ENCODE measurements around the gene CDH20.

- TF ChIP-seq PATZ1 (tag by site-specific recombination; IDR thresholded peaks at IDR 0.05) (no peak), CTCF (tag by site-specific recombination; IDR thresholded peaks at IDR 0.05) (no peak), AEBP2 (tag by site-specific recombination; IDR thresholded peaks at IDR 0.05; ENCODE audit: borderline replicate concordance) (no peak), ZNF76 (tag by site-specific recombination; IDR thresholded peaks at IDR 0.05; ENCODE audit: borderline replicate concordance, low read depth) (no peak), BCL11A (tag by site-specific recombination; IDR thresholded peaks at IDR 0.05; ENCODE audit: low read depth) (no peak), ZNF530 (tag by site-specific recombination; IDR thresholded peaks at IDR 0.05; ENCODE audit: low read depth) (no peak), ZNF138 (tag by site-specific recombination; IDR thresholded peaks at IDR 0.05; ENCODE audit: borderline replicate concordance) (no peak)
Measured at GRCh38 chr18:61502472-61502871, 169.2 kb downstream of the CDH20 start.
